SK-N-MC (cell line): ENCODE measurements around the gene CSAG1.
"Not testable (repeated sequence)": the region's sequence is repeated elsewhere in the genome, so short reads cannot be mapped to it uniquely, and the experiment has no call there.

Experiments
- EZH2 ChIP-seq: fragments of 200-600 bp; sonication (generic); IDR thresholded peaks from one replicate; pipeline ENCODE4 v1.6.1; 2017; ENCODE audit warnings: antibody characterized with exemption
- POLR2AphosphoS5 ChIP-seq: IDR thresholded peaks from 2 replicates; pipeline ENCODE4 v1.6.1; 2012; ENCODE audit warnings: mild to moderate bottlenecking, low read depth, low read length, borderline replicate concordance

DNA sequence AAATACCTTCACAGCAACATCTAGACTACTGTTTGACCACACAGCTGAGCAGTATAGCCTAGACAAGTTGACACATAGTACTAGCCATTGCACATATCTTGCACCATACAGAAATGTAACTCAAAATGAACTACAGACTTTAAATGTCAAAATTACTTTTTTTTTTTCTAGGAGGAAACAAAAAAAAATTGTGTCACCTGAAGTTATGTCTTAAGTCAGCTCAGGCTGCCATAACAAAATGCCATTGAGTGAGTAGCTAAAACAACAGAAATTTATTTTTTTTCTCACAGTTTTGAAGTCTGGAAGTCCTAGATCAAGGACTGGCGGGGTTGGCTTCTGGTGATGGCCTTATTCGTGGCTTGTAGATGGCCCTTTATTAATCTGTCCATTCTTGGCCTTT, 24.3 kb downstream of the CSAG1 start, which contains the start of gene CSAG2:
- not testable (repeated sequence) for TF ChIP-seq POLR2AphosphoS5, EZH2
